ENCODE data around the gene ABHD3.
A peak's percentile ranks its signal among the peaks of the same experiment; 100 is the strongest.
"Not testable (repeated sequence)": the region's sequence is repeated elsewhere in the genome, so short reads cannot be mapped to it uniquely, and the experiment has no call there.

The ABHD3 gene

GRCh38 chr18:21704603-21705364, at the start of gene ABHD3:
Gene ABHD3, minus strand, starts transcription at chr18:21704774. Its CDS starts 109 bp downstream, at chr18:21704665.
- peak; percentile 90 for DNase-seq (ENCODE audit: low read depth)

- DNase-seq (ENCODE audit: low read depth): no peak
Measured at GRCh38 chr18:21747764-21748693, 43.5 kb upstream of the ABHD3 start.

GRCh38 chr18:21747268-21747667, 42.7 kb upstream of the ABHD3 start:
- DNase-seq (ENCODE audit: low read depth): no peak

- DNase-seq (ENCODE audit: low read depth): no peak
Measured at GRCh38 chr18:21745231-21745630, 40.7 kb upstream of the ABHD3 start.

GRCh38 chr18:21743166-21743832, 38.7 kb upstream of the ABHD3 start:
- no peak for DNase-seq (ENCODE audit: low read depth)

GRCh38 chr18:21742315-21742687, 37.7 kb upstream of the ABHD3 start:
- no peak for DNase-seq (ENCODE audit: low read depth)

- no peak for DNase-seq (ENCODE audit: low read depth)
Measured at GRCh38 chr18:21741562-21742314, 37.2 kb upstream of the ABHD3 start.

GRCh38 chr18:21741312-21741561, 36.7 kb upstream of the ABHD3 start:
- DNase-seq (ENCODE audit: low read depth): peak; percentile 23

GRCh38 chr18:21740538-21741311, 36.2 kb upstream of the ABHD3 start, which contains the start of gene MIB1:
Gene MIB1, plus strand, starts transcription at chr18:21740792. Its CDS starts 792 bp downstream, at chr18:21741584.
- peak; percentile 98 for DNase-seq (ENCODE audit: low read depth)

- no peak for DNase-seq (ENCODE audit: low read depth)
Measured at GRCh38 chr18:21739604-21740537, 35.3 kb upstream of the ABHD3 start.

- DNase-seq (ENCODE audit: low read depth): not testable (repeated sequence)
Measured at GRCh38 chr18:21736926-21737325, 32.4 kb upstream of the ABHD3 start.

- DNase-seq (ENCODE audit: low read depth): peak; percentile 31
Measured at GRCh38 chr18:21735452-21736015, 31.0 kb upstream of the ABHD3 start.

GRCh38 chr18:21733011-21733410, 28.4 kb upstream of the ABHD3 start:
- DNase-seq (ENCODE audit: low read depth): no peak

- DNase-seq (ENCODE audit: low read depth): no peak
Measured at GRCh38 chr18:21727702-21728101, 23.1 kb upstream of the ABHD3 start.

- no peak for DNase-seq (ENCODE audit: low read depth)
Measured at GRCh38 chr18:21725201-21725600, 20.6 kb upstream of the ABHD3 start.

- DNase-seq (ENCODE audit: low read depth): no peak
Measured at GRCh38 chr18:21722687-21723086, 18.1 kb upstream of the ABHD3 start.

GRCh38 chr18:21714474-21714873, 9.9 kb upstream of the ABHD3 start:
- no peak for DNase-seq (ENCODE audit: low read depth)

- DNase-seq (ENCODE audit: low read depth): not testable (repeated sequence)
Measured at GRCh38 chr18:21707130-21707529, 2.6 kb upstream of the ABHD3 start.

- DNase-seq (ENCODE audit: low read depth): no peak
Measured at GRCh38 chr18:21706386-21706865, 1.9 kb upstream of the ABHD3 start.
